SU-DHL-6 (cell line): ENCODE measurements around the gene LCN9.

ENCODE experiments used
- CTCF ChIP-seq: fragments of 200-600 bp; sonication (generic); IDR thresholded peaks from one replicate; pipeline ENCODE4 v1.5.1; 2017; ENCODE audit warnings: antibody characterized with exemption, mild to moderate bottlenecking, low read length, moderate library complexity; ENCODE audit not compliant: insufficient read depth, poor library complexity, severe bottlenecking
- EZH2phosphoT487 ChIP-seq: fragments of 200-600 bp; sonication (generic), shearing (Covaris generic); conservative IDR thresholded peaks from 2 replicates; pipeline ENCODE4 v1.6.1; 2018; ENCODE audit warnings: mild to moderate bottlenecking, antibody characterized with exemption, low read length, moderate library complexity, mixed read lengths

GRCh38 chr9:135616619-135617537, 46.2 kb upstream of the LCN9 start:
- no peak for TF ChIP-seq CTCF
- no peak for TF ChIP-seq EZH2phosphoT487
